Body of pancreas (tissue), 4 donors: ENCODE data around the gene CES2. TPM values are rescaled to one million over a fixed set of nuclear protein-coding genes. Genes with fewer than 3 reads are reported as not detected.
"Not testable (repeated sequence)": the region's sequence is repeated elsewhere in the genome, so short reads cannot be mapped to it uniquely, and the experiment has no call there.

Experiments used
- ATAC-seq: fragments of 150-250 bp; one replicate; pipeline ENCODE4 v1.9.1; 2016
- DNase-seq, 4 donors: peaks; one replicate each; pipeline ENCODE4 v3.0.0-alpha.2; 2019
- H3K27ac ChIP-seq, 4 donors: fragments of 200-600 bp; sonication (generic); 1 replicate in 3 of 4; 2 replicates in 1 of 4; pipeline versions ENCODE4 v1.5.1 to v1.6.1; 2016 to 2019; ENCODE audit warnings: mild to moderate bottlenecking in 1 of 4, mixed read lengths in 1 of 4, moderate library complexity in 1 of 4
- H3K27me3 ChIP-seq, 2 donors: fragments of 200-600 bp; sonication (generic); one replicate each; pipeline ENCODE4 v1.6.0; 2016; ENCODE audit warnings: mild to moderate bottlenecking in 1 of 2
- H3K36me3 ChIP-seq, 2 donors: fragments of 200-600 bp; sonication (generic); replicated peaks in 1 of 2; 2 replicates each; pipeline ENCODE4 v1.5.1; 2016; ENCODE audit warnings: low read depth in 2 of 2; ENCODE audit not compliant: insufficient read depth in 1 of 2
- H3K4me1 ChIP-seq: fragments of 200-600 bp; sonication (generic); one replicate; pipeline ENCODE4 v1.6.0; 2016
- H3K4me3 ChIP-seq, 2 donors: fragments of 200-600 bp; sonication (generic); 1 replicate in 1 of 2; 2 replicates in 1 of 2; pipeline ENCODE4 v1.5.1; 2016 to 2019
- H3K9me3 ChIP-seq, 3 donors: fragments of 200-600 bp; sonication (generic); 1 replicate in 2 of 3; 2 replicates in 1 of 3; pipeline ENCODE4 v1.5.1; 2016
- POLR2A ChIP-seq, 3 donors: fragments of 450-650 bp; IDR thresholded peaks; one replicate each; pipeline ENCODE4 v1.6.1; 2016; ENCODE audit warnings: antibody characterized with exemption in 3 of 3, mild to moderate bottlenecking in 2 of 3
- WGBS, 2 donors: methylation state at CpG; one replicate each; pipeline ENCODE4 v1.1.5; 2017; 5-methylcytosine and 5-hydroxymethylcytosine counted together
- intact Hi-C: fragments of 100-400 bp; cut with DNase I; formaldehyde crosslinking; loops from one replicate; pipeline ENCODE4 v1.15.1; 2023
- total RNA-seq, 2 donors: library from RNA; depleted of rRNA; stranded (reverse); fragments of >200 nt; gene quantifications; one replicate each; pipeline ENCODE4 v1.1.0, GENCODE V29; 2016
- TF ChIP-seq, protein P1 (sequence below), 7 experiments: fragments of 450-650 bp in 4 of 7; fragments of 200-600 bp in 3 of 7; sonication (generic) in 3 of 7; IDR thresholded peaks; one replicate each; pipeline ENCODE4 v1.5.1; 2016 to 2019; ENCODE audit warnings: antibody characterized with exemption in 7 of 7

The CES2 gene
- total RNA-seq, 2 donors from 2014 or later: 24.9 to 29.3 TPM

DNA sequence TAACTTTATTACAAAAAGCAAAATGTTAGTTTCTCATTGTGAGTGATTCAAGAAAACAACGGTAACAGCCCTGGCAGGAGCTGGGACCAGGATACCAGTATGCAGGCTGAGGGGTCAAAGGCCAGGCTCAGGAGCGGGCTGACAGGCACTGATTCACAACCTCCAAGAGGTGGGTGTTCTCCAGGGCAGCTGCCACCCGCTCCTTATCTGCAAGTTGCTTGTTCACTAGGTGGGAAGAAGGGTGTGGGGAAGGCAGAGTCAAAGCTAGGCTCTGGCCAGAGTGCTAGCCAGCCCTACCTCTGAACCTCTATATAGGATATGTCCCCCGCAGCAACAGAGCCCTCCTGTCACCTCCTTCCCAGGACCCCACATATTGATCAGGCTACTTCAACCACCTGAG lies 3.2 kb upstream of the CES2 start:
- no peak for TF ChIP-seq POLR2A (IDR thresholded peaks at IDR 0.05)
- TF ChIP-seq, protein P1, sequence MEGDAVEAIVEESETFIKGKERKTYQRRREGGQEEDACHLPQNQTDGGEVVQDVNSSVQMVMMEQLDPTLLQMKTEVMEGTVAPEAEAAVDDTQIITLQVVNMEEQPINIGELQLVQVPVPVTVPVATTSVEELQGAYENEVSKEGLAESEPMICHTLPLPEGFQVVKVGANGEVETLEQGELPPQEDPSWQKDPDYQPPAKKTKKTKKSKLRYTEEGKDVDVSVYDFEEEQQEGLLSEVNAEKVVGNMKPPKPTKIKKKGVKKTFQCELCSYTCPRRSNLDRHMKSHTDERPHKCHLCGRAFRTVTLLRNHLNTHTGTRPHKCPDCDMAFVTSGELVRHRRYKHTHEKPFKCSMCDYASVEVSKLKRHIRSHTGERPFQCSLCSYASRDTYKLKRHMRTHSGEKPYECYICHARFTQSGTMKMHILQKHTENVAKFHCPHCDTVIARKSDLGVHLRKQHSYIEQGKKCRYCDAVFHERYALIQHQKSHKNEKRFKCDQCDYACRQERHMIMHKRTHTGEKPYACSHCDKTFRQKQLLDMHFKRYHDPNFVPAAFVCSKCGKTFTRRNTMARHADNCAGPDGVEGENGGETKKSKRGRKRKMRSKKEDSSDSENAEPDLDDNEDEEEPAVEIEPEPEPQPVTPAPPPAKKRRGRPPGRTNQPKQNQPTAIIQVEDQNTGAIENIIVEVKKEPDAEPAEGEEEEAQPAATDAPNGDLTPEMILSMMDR (IDR thresholded peaks at IDR 0.05): no peak
- 74 to 78% methylated on average over 4 of the region's 4 CpGs for WGBS, 2 donors
- Histone ChIP-seq H3K4me3 (no peak overlapping the region), H3K27ac (no peak overlapping the region), H3K4me1 (peaks cover 35% of the 10 kb centered on the region), H3K27me3 (no peaks in the 10 kb centered on the region), H3K36me3 (no peaks in the 10 kb centered on the region), H3K9me3 (no peaks in the 10 kb centered on the region)
- ATAC-seq (no peak), DNase-seq (no peak)
- intact Hi-C loops: no loop called here

DNA sequence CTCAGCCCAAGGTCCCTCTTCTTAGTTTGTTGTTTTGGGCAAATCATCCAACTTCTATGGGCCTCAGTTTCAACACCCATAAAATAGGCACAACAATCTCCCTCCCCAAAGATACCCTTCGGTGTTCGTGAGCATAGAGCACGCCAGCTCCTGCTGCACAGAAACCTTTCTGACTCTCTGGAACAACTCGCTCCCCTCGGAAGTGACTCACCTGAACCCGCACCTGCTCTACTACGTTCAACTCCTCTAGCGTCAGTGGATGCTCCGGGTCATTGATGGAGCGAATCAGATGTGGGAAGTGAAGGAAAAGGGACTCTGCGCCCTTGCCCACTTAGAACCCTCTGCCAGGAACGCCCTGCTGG lies 1.6 kb upstream of the CES2 start:
- DNase-seq: no peak
- Histone ChIP-seq H3K4me1 (peaks cover 45% of the 10 kb centered on the region), H3K27me3 (no peaks in the 10 kb centered on the region), H3K9me3 (no peaks in the 10 kb centered on the region), H3K36me3 (no peaks in the 10 kb centered on the region), H3K4me3 (peak overlapping the region; percentile 81 to 100), H3K27ac (peak overlapping the region; percentile 91 to 92 (median 92))
- intact Hi-C loops: no loop called here
- ATAC-seq: no peak
- WGBS, 2 donors: 0% methylated on average over 7 to 12 of the region's 12 CpGs
- TF ChIP-seq POLR2A (IDR thresholded peaks at IDR 0.05): no peak
- TF ChIP-seq, protein P1 (IDR thresholded peaks at IDR 0.05): no peak

DNA sequence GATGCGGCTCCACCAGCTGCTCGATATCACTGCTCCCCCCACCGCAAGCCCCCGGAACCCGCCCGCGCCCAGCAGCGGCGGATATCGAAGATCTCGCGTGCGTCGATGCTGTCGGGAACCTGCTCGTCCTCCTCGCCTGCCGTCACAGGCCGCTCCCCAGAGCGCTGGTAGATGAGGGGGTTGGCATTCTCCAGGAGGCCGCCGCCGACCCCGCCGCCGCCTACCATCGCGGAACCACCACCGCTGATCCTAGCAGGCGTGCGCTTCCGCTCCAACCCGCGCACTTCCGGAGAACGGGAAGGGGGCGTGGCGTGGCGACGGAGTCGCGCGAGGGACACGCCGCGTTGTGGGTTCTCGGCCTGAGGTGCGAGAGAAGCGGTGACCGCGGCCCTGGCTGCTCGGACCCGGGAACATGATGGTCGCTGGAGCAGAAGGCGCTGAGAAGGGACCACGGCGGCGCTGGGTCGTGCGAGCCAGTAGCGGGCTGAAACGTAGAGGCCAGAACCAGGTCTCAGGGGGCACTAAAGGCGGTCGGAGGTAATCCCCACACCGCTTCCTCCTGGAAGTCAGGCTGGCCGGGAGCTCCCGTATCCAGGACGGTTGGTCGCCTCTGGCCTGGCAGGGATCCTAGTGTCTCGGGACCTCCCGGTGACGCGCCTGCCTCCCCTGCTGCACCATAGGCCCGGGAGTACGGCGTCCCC lies 1.0 kb upstream of the CES2 start, which contains the start of gene CIAO2B:
CIAO2B (minus strand) TSS at position 265 of the 701 bp plus-strand sequence; CDS start at position 227, 38 bp downstream.
- Histone ChIP-seq H3K27ac (peak within 1 kb of the TSS; percentile 91 to 92 (median 92)), H3K36me3 (no peaks in the 10 kb centered on the region), H3K9me3 (no peaks in the 10 kb centered on the region), H3K4me1 (peaks cover 45% of the 10 kb centered on the region), H3K4me3 (peak within 1 kb of the TSS; percentile 81 to 100), H3K27me3 (no peaks in the 10 kb centered on the region)
- peak; percentile 87 to 89 (median 88) for DNase-seq
- intact Hi-C loops: no loop called here
- ATAC-seq: peak; percentile 89
- WGBS, 2 donors: 0 to 1% methylated on average over 17 to 76 of the region's 76 CpGs
- peak; percentile 55 to 89 (median 84) for TF ChIP-seq POLR2A (IDR thresholded peaks at IDR 0.05)
- TF ChIP-seq, protein P1 (IDR thresholded peaks at IDR 0.05): no peak

GRCh38 chr16:66934839-66935313 lies 440 bp upstream of the CES2 start:
- intact Hi-C loops, DNase-seq, H3K27me3 ChIP-seq, H3K9me3 ChIP-seq, H3K36me3 ChIP-seq: not testable (repeated sequence)
- ATAC-seq: peak; percentile 2
- Histone ChIP-seq H3K4me1 (peaks cover 45% of the 10 kb centered on the region), H3K27ac (peak overlapping the region; percentile 91 to 92 (median 92)), H3K4me3 (peak overlapping the region; percentile 81 to 100)
- WGBS, 2 donors: 0% methylated on average over 9 to 24 of the region's 24 CpGs

- no peak for TF ChIP-seq POLR2A (IDR thresholded peaks at IDR 0.05)
- TF ChIP-seq, protein P1 (IDR thresholded peaks at IDR 0.05): no peak
- Histone ChIP-seq H3K27me3 (no peaks in the 10 kb centered on the region), H3K4me3 (no peak overlapping the region), H3K4me1 (peaks cover 45% of the 10 kb centered on the region), H3K36me3 (peaks cover 2 to 5% of the 10 kb centered on the region in 2 donors), H3K9me3 (no peaks in the 10 kb centered on the region), H3K27ac (no peak overlapping the region)
- WGBS, 2 donors: 53 to 61% methylated on average over 6 of the region's 6 CpGs
- intact Hi-C loops: no loop called here
- peak in 1 of 4 donors; percentile 21 for DNase-seq
- ATAC-seq: no peak
Observed at GRCh38 chr16:66936462-66936861, 1.1 kb downstream of the CES2 start.
